Mesendoderm (in vitro differentiated cells): ENCODE results near the gene SNX19.

ENCODE experiments used
- DNase-seq: peaks from one replicate; pipeline ENCODE4 v3.0.0; 2013
- H2AK5ac ChIP-seq: 2 replicates; pipeline ENCODE4 v1.6.1; 2013; ENCODE audit warnings: low read length, inconsistent platforms
- H2BK120ac ChIP-seq: 2 replicates; pipeline ENCODE4 v1.6.1; 2013; ENCODE audit warnings: low read depth, mild to moderate bottlenecking, low read length, moderate library complexity, mixed read lengths
- H2BK15ac ChIP-seq: replicated peaks from 2 replicates; pipeline ENCODE4 v1.6.1; 2013; ENCODE audit warnings: low read depth, mild to moderate bottlenecking, moderate library complexity
- H2BK5ac ChIP-seq: 2 replicates; pipeline ENCODE4 v1.6.1; 2013; ENCODE audit warnings: low read length, inconsistent platforms
- H3K18ac ChIP-seq: 2 replicates; pipeline ENCODE4 v1.6.1; 2013; ENCODE audit warnings: mild to moderate bottlenecking, low read length, mixed read lengths
- H3K23ac ChIP-seq: one replicate; pipeline ENCODE4 v1.6.1; 2013; ENCODE audit warnings: low read length
- H3K27ac ChIP-seq: 2 replicates; pipeline ENCODE4 v1.5.1; 2013; ENCODE audit warnings: low read depth, mild to moderate bottlenecking, inconsistent platforms, low read length, moderate library complexity
- H3K27me3 ChIP-seq: 2 replicates; pipeline ENCODE4 v1.6.1; 2013; ENCODE audit warnings: low read length, control low read depth, mild to moderate bottlenecking, inconsistent platforms; ENCODE audit not compliant: insufficient read depth, poor library complexity
- H3K36me3 ChIP-seq: 2 replicates; pipeline ENCODE4 v1.6.1; 2013; ENCODE audit warnings: low read length, inconsistent platforms; ENCODE audit not compliant: control insufficient read depth, insufficient read depth
- H3K4ac ChIP-seq: one replicate; pipeline ENCODE4 v1.6.1; 2013; ENCODE audit warnings: low read depth, mild to moderate bottlenecking, low read length, moderate library complexity
- H3K4me1 ChIP-seq: 2 replicates; pipeline ENCODE4 v1.6.1; 2013; ENCODE audit warnings: low read depth, low read length, inconsistent platforms; ENCODE audit not compliant: control insufficient read depth
- H3K4me2 ChIP-seq: 2 replicates; pipeline ENCODE4 v1.6.1; 2013; ENCODE audit warnings: low read length
- H3K4me3 ChIP-seq: 2 replicates; pipeline ENCODE4 v1.5.1; 2013; ENCODE audit warnings: mild to moderate bottlenecking, low read length
- H3K56ac ChIP-seq: one replicate; pipeline ENCODE4 v1.6.1; 2013; ENCODE audit warnings: low read length
- H3K79me1 ChIP-seq: 2 replicates; pipeline ENCODE4 v1.6.1; 2013; ENCODE audit warnings: low read length, inconsistent platforms
- H3K79me2 ChIP-seq: 2 replicates; pipeline ENCODE4 v1.6.1; 2013; ENCODE audit warnings: mild to moderate bottlenecking, low read length; ENCODE audit not compliant: control insufficient read depth, insufficient read depth
- H3K9ac ChIP-seq: 2 replicates; pipeline ENCODE4 v1.6.1; 2013; ENCODE audit warnings: low read length, inconsistent platforms
- H4K5ac ChIP-seq: one replicate; pipeline ENCODE4 v1.6.1; 2013; ENCODE audit warnings: low read length
- H4K8ac ChIP-seq: one replicate; pipeline ENCODE4 v1.6.1; 2013; ENCODE audit warnings: low read depth, mild to moderate bottlenecking, control low read depth, low read length, moderate library complexity
- WGBS: extraction: QIAGEN DNeasy Blood & Tissue Kit; methylation state at CpG from one replicate; pipeline ENCODE4 v1.1.7; 2013; ENCODE audit warnings: low lambda C conversion rate, missing lambda C conversion rate; ENCODE audit not compliant: insufficient coverage; ENCODE audit errors: extremely low coverage; 5-methylcytosine and 5-hydroxymethylcytosine counted together

The SNX19 gene

GRCh38 chr11:130852589-130852988 lies 63.7 kb downstream of the SNX19 start:
- Histone ChIP-seq H3K23ac (no peak overlapping the region), H3K79me1 (no peaks in the 10 kb centered on the region), H3K9ac (no peak overlapping the region), H3K4me2 (no peak overlapping the region), H4K8ac (no peak overlapping the region), H3K36me3 (no peaks in the 10 kb centered on the region), H3K27ac (no peak overlapping the region), H3K4me1 (no peaks in the 10 kb centered on the region), H3K4ac (no peak overlapping the region), H3K79me2 (no peaks in the 10 kb centered on the region), H3K18ac (no peak overlapping the region), H3K56ac (no peak overlapping the region), H2BK5ac (no peak overlapping the region), H3K4me3 (no peak overlapping the region), H2AK5ac (no peak overlapping the region), H2BK15ac (no peak overlapping the region), H3K27me3 (no peaks in the 10 kb centered on the region), H4K5ac (no peak overlapping the region), H2BK120ac (no peak overlapping the region)
- no CpG with 5 or more reads among the region's 8 CpGs for WGBS
- no peak for DNase-seq

GRCh38 chr11:130850185-130850944 lies 65.9 kb downstream of the SNX19 start:
- Histone ChIP-seq H3K23ac (no peak overlapping the region), H4K8ac (no peak overlapping the region), H2AK5ac (no peak overlapping the region), H3K9ac (no peak overlapping the region), H3K56ac (no peak overlapping the region), H2BK5ac (no peak overlapping the region), H3K4ac (no peak overlapping the region), H2BK15ac (no peak overlapping the region), H3K4me1 (no peaks in the 10 kb centered on the region), H3K27ac (no peak overlapping the region), H3K18ac (no peak overlapping the region), H3K36me3 (no peaks in the 10 kb centered on the region), H2BK120ac (no peak overlapping the region), H3K27me3 (no peaks in the 10 kb centered on the region), H3K4me3 (no peak overlapping the region), H4K5ac (no peak overlapping the region), H3K79me2 (no peaks in the 10 kb centered on the region), H3K79me1 (no peaks in the 10 kb centered on the region), H3K4me2 (no peak overlapping the region)
- no peak for DNase-seq
- WGBS, result no CpG with 5 or more reads among the region's 6 CpGs

- no peak for DNase-seq
- H2BK15ac ChIP-seq, result no peak overlapping the region
- no peak overlapping the region for H3K4me3 ChIP-seq
- H2BK5ac ChIP-seq, result no peak overlapping the region
- no peak overlapping the region for H3K9ac ChIP-seq
- H3K36me3 ChIP-seq, result no peaks in the 10 kb centered on the region
- no peak overlapping the region for H2BK120ac ChIP-seq
- H3K23ac ChIP-seq, result no peak overlapping the region
- no peak overlapping the region for H4K5ac ChIP-seq
- no peak overlapping the region for H4K8ac ChIP-seq
- no peak overlapping the region for H3K56ac ChIP-seq
- no peak overlapping the region for H3K27ac ChIP-seq
- no peaks in the 10 kb centered on the region for H3K79me2 ChIP-seq
- H3K4ac ChIP-seq, result no peak overlapping the region
- WGBS, result no CpG with 5 or more reads among the region's 2 CpGs
- no peaks in the 10 kb centered on the region for H3K4me1 ChIP-seq
- no peak overlapping the region for H3K4me2 ChIP-seq
- no peak overlapping the region for H2AK5ac ChIP-seq
- H3K27me3 ChIP-seq, result no peaks in the 10 kb centered on the region
- H3K79me1 ChIP-seq, result no peaks in the 10 kb centered on the region
- no peak overlapping the region for H3K18ac ChIP-seq
These were observed 67.1 kb downstream of the SNX19 start for GRCh38 chr11:130849215-130849568.

- Histone ChIP-seq H3K36me3 (no peaks in the 10 kb centered on the region), H3K4me2 (no peak overlapping the region), H3K9ac (no peak overlapping the region), H3K79me2 (no peaks in the 10 kb centered on the region), H4K5ac (no peak overlapping the region), H3K4me3 (no peak overlapping the region), H3K79me1 (no peaks in the 10 kb centered on the region), H2AK5ac (no peak overlapping the region), H3K4ac (no peak overlapping the region), H3K23ac (no peak overlapping the region), H2BK15ac (no peak overlapping the region), H3K56ac (no peak overlapping the region), H3K27ac (no peak overlapping the region), H3K18ac (no peak overlapping the region), H3K4me1 (no peaks in the 10 kb centered on the region), H3K27me3 (no peaks in the 10 kb centered on the region), H4K8ac (no peak overlapping the region), H2BK5ac (no peak overlapping the region), H2BK120ac (no peak overlapping the region)
- WGBS, result no CpG with 5 or more reads among the region's 6 CpGs
- no peak for DNase-seq
These were observed 67.7 kb downstream of the SNX19 start for GRCh38 chr11:130848361-130849214.

- DNase-seq, result no peak
These were observed 68.8 kb downstream of the SNX19 start for GRCh38 chr11:130847517-130847916.

More at GRCh38 chr11:130847517-130847916, 68.8 kb downstream of the SNX19 start:
- H2BK15ac ChIP-seq, result no peak overlapping the region
- no peak overlapping the region for H3K56ac ChIP-seq
- H3K27me3 ChIP-seq, result no peaks in the 10 kb centered on the region
- no CpG with 5 or more reads among the region's 8 CpGs for WGBS
- no peak overlapping the region for H2BK5ac ChIP-seq
- no peak overlapping the region for H3K9ac ChIP-seq
- H4K5ac ChIP-seq, result no peak overlapping the region
- no peak overlapping the region for H4K8ac ChIP-seq
- no peaks in the 10 kb centered on the region for H3K36me3 ChIP-seq
- H3K79me2 ChIP-seq, result no peaks in the 10 kb centered on the region
- H3K27ac ChIP-seq, result no peak overlapping the region
- H3K4me2 ChIP-seq, result no peak overlapping the region
- H2BK120ac ChIP-seq, result no peak overlapping the region
- no peak overlapping the region for H2AK5ac ChIP-seq
- no peak overlapping the region for H3K4me3 ChIP-seq
- H3K4me1 ChIP-seq, result no peaks in the 10 kb centered on the region
- no peak overlapping the region for H3K23ac ChIP-seq
- no peak overlapping the region for H3K18ac ChIP-seq
- no peak overlapping the region for H3K4ac ChIP-seq
- H3K79me1 ChIP-seq, result no peaks in the 10 kb centered on the region
